ENCODE data around the gene LNPEP.

- TF ChIP-seq, protein P1, sequence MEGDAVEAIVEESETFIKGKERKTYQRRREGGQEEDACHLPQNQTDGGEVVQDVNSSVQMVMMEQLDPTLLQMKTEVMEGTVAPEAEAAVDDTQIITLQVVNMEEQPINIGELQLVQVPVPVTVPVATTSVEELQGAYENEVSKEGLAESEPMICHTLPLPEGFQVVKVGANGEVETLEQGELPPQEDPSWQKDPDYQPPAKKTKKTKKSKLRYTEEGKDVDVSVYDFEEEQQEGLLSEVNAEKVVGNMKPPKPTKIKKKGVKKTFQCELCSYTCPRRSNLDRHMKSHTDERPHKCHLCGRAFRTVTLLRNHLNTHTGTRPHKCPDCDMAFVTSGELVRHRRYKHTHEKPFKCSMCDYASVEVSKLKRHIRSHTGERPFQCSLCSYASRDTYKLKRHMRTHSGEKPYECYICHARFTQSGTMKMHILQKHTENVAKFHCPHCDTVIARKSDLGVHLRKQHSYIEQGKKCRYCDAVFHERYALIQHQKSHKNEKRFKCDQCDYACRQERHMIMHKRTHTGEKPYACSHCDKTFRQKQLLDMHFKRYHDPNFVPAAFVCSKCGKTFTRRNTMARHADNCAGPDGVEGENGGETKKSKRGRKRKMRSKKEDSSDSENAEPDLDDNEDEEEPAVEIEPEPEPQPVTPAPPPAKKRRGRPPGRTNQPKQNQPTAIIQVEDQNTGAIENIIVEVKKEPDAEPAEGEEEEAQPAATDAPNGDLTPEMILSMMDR (IDR thresholded peaks at IDR 0.05), result no peak
- no peak for TF ChIP-seq POLR2A (IDR thresholded peaks at IDR 0.05)
These were observed 4.3 kb upstream of the LNPEP start for GRCh38 chr5:96931605-96932004.
